GM23338 (cell line): ENCODE results near the gene CIT.

Source experiments
- CREB1 ChIP-seq: fragments of 250-450 bp; sonication (Bioruptor Pico); IDR thresholded peaks from 2 replicates; pipeline ENCODE4 v1.5.0; 2020; ENCODE audit warnings: low read depth, mild to moderate bottlenecking, moderate library complexity
- CTCF ChIP-seq, 2 experiments: fragments of 200-600 bp in 1 of 2; sonication (generic) in 1 of 2; conservative IDR thresholded peaks; 2 replicates each; pipeline versions ENCODE4 v1.5.1 to v1.6.1; 2016 to 2017; ENCODE audit warnings: antibody characterized with exemption in 2 of 2, low read depth in 2 of 2, mild to moderate bottlenecking in 2 of 2, moderate library complexity in 1 of 2
- EZH2 ChIP-seq: fragments of 200-600 bp; sonication (generic); IDR thresholded peaks from one replicate; pipeline ENCODE4 v1.8.0; 2017; ENCODE audit warnings: antibody characterized with exemption, mild to moderate bottlenecking, low read depth; ENCODE audit not compliant: unreplicated experiment
- POLR2AphosphoS5 ChIP-seq: IDR thresholded peaks from 2 replicates; pipeline ENCODE4 v1.6.1; 2016; ENCODE audit warnings: antibody characterized with exemption, low read depth
- REST ChIP-seq: IDR thresholded peaks from one replicate; pipeline ENCODE4 v1.6.1; 2018; ENCODE audit warnings: antibody characterized with exemption; ENCODE audit not compliant: unreplicated experiment

- no peak for TF ChIP-seq POLR2AphosphoS5
- no peak for TF ChIP-seq CTCF (conservative IDR thresholded peaks at IDR 0.05; ENCODE audit: low read depth in 2 of 2)
- TF ChIP-seq CREB1 (CRISPR knock-in tag), result no peak
- TF ChIP-seq EZH2, result no peak
- no peak for TF ChIP-seq REST
Observed at GRCh38 chr12:119672194-119672593, 204.9 kb downstream of the CIT start.
